Left cardiac atrium (tissue), 4 donors: ENCODE measurements around the gene ERBIN. TPM values are rescaled to one million over a fixed set of nuclear protein-coding genes. Genes with fewer than 3 reads are reported as not detected.
"Not testable (repeated sequence)": the region's sequence is repeated elsewhere in the genome, so short reads cannot be mapped to it uniquely, and the experiment has no call there.

ENCODE experiments used
- ATAC-seq, 2 donors: fragments of 200-7000 bp; cut with Tn5 transposase; one replicate each; pipeline ENCODE4 v1.9.1; 2020; ENCODE audit warnings: mild to moderate bottlenecking in 2 of 2, moderate library complexity in 2 of 2
- DNase-seq: peaks from one replicate; pipeline ENCODE4 v3.0.0-alpha.2; 2020
- intact Hi-C, 2 donors: fragments of 100-400 bp; cut with DNase I; formaldehyde crosslinking; loops; one replicate each; pipeline versions ENCODE4 v1.14.1 to v1.15.1; 2022 to 2023
- total RNA-seq, 2 donors: library from RNA; stranded (reverse); fragmentation: NEBNext Ultra II Directional; extraction: Animal tissue kit (Norgen Biotek cat#: 25700); gene quantifications; one replicate each; pipeline ENCODE4 v1.2.1, GENCODE V29; 2021
- donor health status: DM: no; HTN: yes; CAD: no.
- donor health status: DM: no; HTN: yes; CAD: no; lungs with severe emphysema.
- donor health status: DM: yes; HTN: yes; CAD: no.
- donor health status: Dilated cardiomyopathy.

Gene ERBIN
- total RNA-seq, 2 donors from 2014 or later: 39.9 to 40.2 TPM

DNA sequence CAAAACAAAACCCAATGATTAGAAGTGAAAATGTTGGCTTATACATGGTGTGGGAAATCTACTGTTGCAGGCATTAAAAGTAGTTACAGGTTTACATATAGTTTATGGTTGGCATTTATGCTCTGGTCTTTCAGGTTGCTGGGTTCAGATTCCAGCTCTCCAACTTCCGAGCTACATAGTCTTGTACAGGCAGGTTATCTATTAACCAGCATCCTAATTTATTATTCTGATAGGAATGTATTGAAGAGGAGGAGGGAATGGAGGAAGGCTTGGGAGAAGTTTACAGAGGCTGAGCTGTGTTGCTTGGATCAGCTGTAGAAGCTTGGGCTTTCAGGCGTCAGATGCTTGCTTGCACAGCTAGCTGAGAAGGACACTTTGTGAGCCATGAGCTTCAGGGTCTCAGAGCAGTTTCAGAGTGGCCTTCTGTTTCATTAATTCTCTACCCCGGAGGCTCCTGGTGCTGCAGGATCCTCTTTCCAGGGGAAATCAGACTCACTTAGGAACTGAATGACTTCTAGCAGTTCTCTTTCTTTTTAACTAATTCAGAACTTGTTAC is 11.7 kb upstream of the ERBIN start:
- intact Hi-C loops: no loop called here
- DNase-seq (no peak), ATAC-seq (no peak)

DNA sequence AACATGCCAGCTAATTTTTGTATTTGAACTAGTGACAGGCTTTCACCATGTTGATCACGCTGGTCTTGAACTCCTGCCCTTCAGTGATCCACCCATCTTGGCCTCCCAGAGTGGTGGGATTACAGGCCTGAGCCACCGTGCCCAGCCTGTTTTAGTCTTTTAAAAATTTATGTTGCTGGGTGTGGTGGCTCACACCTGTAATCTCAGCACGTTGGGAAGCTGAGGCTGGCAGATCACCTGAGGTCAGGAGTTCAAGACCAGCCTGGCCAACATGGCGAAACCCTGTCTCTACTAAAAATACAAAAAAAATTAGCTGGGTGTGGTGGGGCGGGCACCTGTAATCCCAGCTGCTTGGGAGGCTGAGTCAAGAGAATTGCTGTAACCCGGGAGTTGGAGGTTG is 10.7 kb upstream of the ERBIN start:
- ATAC-seq, intact Hi-C loops, DNase-seq: not testable (repeated sequence)

DNA sequence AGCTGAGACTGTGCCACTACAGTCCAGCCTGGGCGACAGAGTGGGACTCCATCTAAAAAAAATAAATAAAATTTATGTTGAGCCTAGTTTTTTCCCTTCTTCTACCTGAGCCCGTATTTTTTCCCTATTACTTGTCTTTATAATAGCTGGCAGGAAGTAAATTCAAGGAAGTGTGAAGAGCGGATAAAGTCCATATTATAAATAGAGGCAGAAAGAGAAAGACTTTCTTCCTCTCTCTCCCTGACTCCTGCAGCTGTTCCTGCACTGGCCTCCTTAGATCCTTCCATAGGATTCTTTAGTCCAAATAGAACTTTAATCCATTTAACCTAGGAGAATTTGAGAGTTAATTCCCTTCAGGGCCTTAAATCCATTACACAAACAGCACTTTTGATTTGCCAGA is 10.3 kb upstream of the ERBIN start:
- intact Hi-C loops: no loop called here
- DNase-seq (no peak), ATAC-seq (no peak)

DNA sequence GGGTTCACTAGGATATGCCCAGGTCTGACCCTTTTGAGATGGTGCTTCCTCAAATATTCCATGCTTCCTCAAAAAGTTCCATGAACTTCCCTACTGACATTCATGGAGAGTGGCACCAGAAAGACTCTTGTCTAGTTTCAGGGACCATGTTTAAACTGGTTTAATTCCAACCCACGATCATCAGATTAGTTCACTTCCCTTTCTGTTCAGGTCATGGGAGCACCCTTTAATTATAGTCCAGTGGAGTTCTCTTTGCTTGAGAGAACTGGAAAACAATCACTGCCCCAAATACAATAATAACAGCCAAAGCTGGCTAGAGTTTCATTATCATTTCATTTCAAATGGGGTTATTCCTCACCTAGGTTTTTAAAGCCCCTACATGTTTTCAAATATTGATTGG is 9.7 kb upstream of the ERBIN start:
- DNase-seq: no peak
- intact Hi-C loops: no loop called here
- ATAC-seq: no peak

DNA sequence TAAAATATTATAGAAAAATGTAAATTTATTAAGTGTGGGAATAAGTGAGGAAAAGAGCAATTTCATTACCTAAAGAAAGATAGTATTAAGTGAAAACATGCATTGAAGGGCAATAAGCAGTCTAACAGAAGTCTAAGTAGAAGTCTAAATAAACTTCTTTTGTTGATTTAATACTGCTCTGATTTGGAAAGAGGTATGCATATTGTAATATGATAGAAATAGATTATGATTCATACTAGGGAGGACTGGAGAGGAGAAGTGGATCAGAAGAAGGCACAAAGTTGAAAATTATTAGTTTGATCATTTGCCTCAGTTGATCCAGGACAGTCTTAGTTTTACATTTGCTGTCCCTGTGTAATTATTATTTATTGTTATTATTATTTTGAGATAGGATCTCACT is 6.6 kb upstream of the ERBIN start:
- ATAC-seq: no peak

DNA sequence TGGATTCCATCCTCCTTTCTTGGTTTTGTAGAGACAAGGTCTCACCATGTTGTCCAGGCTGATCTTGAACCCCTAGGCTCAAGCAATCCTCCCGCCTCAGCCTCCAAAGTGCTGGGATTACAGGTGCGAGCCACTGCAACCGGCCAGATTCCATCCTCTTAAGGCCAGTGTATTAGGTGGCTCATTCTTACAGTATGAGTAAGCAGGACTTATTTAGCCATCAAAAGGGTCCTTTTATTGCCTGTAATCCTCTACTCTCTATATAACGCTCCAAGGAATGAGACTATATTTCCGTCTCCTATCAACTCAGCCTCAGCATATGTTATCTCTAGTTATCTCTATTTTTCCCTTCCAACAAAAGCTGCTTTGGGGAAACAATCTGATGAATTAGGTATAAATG is 3.0 kb upstream of the ERBIN start:
- DNase-seq (no peak), ATAC-seq (no peak)
- intact Hi-C loops: no loop called here

More for the DNA sequence above, 6.6 kb upstream of the ERBIN start:
- intact Hi-C loops: no loop called here
- no peak for DNase-seq

DNA sequence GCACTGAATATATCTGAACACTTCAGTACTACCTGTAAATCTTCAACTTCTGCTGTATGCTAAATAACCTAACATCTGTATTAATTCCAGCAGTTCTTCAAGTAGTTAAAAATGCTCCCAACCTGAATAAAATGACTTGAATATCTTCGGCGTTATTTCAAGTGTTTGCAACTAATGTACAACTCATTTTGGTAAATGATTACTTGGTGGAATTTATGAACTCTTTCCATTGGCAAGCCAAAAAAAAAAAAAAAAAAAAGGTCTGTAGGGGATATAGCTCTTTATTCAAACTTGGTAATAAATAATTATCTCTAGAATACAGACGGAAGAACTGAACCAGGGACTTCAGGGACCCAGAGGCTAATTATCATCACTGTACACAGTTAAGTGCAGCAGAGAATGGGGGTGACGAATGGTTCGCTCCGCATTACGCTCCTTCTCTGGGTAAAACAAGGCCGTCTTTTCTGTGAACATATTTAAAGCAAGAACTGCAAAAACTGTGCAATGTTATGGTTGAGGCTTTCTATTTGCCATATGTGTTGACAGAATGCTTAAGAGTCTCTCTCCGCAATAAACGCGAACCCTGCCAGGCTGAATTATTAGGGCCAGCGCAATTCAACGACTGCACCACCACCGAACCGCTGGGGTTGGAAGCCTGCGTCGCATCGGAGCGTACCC is 1.9 kb upstream of the ERBIN start:
- intact Hi-C loops: loop anchor here in 1 of 2 donors (5.0 kb wide), 3 partner anchors 48 to 218 kb away; partner anchors contain the start of gene SREK1
- no peak for ATAC-seq
- DNase-seq: no peak

DNA sequence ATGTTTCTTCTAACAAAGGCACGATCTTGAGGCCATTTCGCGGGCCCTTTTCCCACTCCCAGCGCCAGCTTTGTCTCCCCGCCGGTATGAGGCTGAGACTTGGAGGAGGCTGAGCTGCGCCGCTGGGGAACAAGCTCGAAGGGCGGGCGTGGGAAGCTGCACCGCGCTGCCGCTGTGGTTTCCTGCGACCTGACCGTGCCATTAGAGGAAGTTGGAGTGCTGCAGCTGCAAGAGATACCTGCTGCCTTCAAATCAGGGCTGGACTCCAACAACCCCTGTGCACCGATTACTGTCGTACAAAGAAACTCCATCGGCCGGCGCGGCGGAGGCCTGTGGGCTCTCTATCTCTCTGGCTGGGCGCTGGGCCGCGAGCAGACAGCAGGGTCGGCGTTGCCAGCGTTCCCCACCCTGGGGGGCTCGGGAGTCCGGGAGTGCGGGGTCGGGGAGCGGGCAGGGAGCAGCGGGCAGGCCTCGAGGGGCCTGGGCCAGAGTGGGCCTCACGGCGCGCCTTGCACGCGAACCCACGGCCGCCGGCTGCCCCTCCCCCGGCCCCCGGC is 1.3 kb upstream of the ERBIN start:
- intact Hi-C loops: loop anchor here in 1 of 2 donors (5.0 kb wide), 3 partner anchors 47 to 217 kb away; partner anchors contain the start of gene SREK1
- ATAC-seq (peak; percentile 34 to 48), DNase-seq (peak; percentile 80)

DNA sequence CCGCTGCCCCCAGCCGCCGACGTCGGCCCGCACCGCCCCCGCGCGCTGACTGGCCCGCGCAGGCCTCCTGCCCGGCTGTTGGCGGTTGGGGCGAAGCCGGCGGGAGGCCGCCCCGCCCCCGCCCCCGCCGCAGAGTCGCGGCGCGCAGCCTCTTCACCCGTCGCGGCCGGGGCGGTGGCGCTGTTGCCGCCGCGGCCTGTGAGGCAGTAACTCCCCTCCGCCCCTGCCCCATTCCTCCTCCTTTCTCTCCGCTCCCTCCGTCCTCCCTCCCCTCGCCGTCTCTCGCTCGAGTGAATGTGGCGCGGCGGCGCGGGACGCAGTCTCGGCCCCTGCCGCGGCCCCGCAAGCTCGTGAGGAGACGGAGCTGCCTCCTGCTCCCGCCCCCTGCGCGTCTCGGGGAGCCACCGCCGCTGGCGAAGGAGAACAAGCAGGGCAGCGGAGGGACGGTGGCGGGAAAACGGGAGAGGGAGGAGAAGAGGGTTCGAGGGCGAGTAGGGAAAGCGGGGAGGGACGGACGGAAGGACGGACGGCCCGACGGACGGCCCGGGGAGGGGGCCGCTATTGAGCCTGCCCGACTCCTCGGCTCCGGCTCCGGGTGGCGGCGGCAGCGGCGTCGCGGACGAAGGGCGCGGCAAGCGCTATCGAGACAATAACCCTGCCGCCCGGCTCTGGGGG is 637 bp upstream of the ERBIN start:
- DNase-seq: peak; percentile 85
- ATAC-seq: peak; percentile 91
- intact Hi-C loops: loop anchor here in 1 of 2 donors (5.0 kb wide), 3 partner anchors 47 to 217 kb away; partner anchors contain the start of gene SREK1

DNA sequence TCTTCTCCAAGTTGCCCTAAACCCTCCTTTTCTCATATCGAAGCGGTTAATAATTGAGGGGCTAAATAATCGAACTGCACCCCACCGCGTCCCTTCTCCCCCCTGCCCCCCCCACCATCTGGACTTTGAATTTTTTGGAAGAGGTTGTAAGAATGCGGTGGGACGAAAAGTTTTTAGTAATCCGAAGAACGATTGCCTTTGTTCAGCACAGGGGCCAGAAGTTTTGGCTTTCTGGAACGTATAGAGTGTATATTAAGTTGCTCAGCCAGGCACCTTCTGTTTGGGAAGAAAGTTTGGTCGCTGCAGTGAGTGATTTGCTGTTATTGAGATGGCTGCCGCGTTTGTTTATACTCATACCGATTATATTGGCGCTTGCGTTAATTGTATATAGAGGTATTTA is 518 bp downstream of the ERBIN start:
- intact Hi-C loops: loop anchor here in 1 of 2 donors (5.0 kb wide), 3 partner anchors 45 to 215 kb away; partner anchors contain the start of gene SREK1
- ATAC-seq (no peak), DNase-seq (no peak)

DNA sequence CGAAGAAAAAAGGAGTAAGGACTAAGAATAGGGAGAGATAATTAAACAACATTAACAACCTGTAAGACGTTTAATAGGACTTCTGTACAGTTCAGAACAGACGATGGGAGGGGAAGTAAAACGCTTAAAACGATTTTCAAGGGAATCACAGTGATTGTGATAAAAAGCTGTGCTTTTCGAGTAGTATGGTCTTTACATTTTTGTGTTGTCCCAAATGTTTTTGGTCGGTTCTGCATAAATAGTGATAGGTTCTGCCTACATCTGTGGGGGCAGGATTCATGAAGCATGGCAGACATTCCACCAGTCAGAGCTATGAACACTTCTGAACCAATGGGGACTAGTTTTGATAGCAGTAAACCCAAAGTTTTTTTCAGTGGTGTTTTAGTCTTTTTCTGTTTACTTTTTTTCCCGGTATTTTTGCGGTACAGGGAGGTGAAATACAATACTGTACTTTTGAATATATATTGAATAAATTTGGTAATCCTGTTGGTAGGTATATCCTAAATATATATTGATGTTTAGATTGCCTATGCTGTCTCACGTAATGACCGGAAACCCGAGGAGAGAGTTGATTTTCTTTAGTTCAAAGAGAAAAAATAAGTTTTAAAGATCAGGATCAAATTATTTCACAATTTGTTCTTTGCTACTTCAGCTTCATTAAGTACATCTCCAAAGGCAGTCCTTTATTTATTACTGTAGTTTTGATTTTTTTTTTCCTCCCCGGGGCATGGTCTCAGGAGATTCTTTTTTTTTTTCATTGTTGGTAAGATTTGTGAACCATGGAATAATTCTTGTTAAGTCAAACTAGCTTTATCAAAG is 1.3 kb downstream of the ERBIN start:
- ATAC-seq (peak in 1 of 2 donors; percentile 22), DNase-seq (no peak)
- intact Hi-C loops: loop anchor here in 1 of 2 donors (5.0 kb wide), 3 partner anchors 45 to 215 kb away; partner anchors contain the start of gene SREK1

DNA sequence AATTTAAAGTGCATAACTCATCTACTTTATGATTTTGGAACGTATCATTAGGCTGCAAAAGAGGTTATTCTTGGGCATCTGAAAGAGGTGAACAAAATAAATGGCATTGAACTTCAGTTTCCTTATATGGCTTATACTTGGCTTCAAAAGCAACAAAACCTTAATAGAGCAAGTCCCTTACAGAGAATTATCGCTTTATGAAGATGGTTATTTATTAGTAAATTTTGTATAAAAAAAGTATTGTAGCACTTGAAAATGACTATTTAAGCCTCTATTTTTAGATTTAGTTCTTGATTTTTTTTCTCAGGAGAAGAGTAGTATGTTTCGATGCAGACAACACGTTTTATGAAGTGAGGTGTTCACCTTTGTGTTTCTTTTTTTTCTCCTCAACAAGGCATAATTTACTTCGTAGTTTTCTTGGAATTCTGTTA is 2.0 kb downstream of the ERBIN start:
- ATAC-seq: no peak

DNA sequence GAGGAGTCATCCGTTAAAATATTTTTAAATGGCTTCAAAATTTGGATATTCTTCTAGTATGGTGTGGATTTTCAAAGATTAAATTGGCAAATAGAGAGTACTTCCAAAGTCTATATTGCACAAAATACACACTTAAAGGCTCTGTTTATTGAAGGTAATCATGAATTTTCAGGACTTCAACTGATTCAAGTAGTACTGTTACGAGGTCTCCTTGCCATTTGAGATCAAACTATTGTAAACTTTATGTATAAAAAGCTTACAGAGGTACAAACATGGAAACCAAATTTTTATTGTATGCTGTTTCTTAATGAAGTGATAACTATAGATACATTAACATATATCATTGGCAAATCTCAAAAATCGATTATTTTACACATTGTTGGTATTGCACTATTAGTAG is 2.5 kb downstream of the ERBIN start:
- no peak for ATAC-seq
- intact Hi-C loops: loop anchor here in 1 of 2 donors (5.0 kb wide), 3 partner anchors 43 to 213 kb away; partner anchors contain the start of gene SREK1
- DNase-seq: no peak

More for the DNA sequence above, 2.0 kb downstream of the ERBIN start:
- intact Hi-C loops: loop anchor here in 1 of 2 donors (5.0 kb wide), 3 partner anchors 44 to 214 kb away; partner anchors contain the start of gene SREK1
- DNase-seq: no peak

DNA sequence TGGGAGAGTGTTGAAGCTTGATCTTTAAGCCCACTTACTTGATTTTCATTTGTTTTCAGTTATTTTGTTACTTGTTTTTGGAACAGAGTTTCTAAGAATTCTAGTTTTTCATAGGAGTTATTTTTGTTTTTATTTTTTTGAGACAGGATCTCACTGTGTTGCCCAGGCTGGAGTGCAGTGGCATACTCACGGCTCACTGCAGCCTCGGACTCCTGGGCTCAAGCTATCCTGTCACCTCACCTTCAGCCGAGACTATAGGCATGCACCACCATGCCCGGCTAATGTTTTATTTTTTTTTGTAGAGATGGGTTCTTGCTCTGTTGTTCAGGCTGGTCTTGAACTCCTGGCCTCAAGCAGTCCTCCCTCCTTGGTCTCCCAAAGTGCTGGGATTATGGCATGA is 6.3 kb downstream of the ERBIN start:
- ATAC-seq (no peak), DNase-seq (no peak)
- intact Hi-C loops: no loop called here

DNA sequence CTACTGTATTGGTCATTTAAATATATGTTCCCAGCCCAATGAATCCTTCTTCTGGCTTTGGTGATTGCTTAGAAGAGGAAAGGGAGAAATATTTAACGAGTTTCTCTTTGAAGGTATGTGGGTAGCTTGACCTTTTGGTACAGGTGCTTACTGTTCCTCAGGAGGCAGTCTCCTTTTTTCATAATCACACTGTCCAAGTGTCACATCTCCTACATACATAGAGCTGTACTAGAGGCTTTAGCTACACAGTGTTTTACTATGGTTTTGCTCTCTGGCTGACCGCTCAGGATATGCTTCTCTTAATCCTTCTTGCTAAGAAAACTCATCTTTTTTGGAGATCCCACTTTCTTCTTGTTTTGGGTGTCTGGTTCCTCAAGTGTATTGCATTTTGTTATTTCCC is 6.9 kb downstream of the ERBIN start:
- DNase-seq (no peak), ATAC-seq (peak in 1 of 2 donors; percentile 33)
- intact Hi-C loops: no loop called here

DNA sequence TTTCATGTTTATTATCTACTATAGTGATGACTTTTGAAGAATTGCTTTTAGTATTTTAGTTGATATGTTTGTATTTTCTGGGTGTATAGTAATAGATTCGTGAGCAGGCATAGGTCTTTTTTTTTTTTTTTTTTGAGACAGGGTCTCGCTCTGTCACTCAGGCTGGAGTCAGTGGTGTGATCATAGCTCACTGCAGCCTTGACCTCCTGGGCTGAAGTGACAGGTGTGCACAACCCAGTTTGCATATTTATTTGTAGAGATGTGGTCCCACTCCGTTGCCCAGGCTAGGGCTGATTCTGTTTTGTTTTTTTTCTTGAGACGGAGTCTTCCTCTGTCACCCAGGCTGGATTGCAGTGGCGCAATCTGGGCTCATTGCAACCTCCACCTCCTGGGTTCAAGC is 11.9 kb downstream of the ERBIN start:
- DNase-seq (no peak), ATAC-seq (no peak)
- intact Hi-C loops: no loop called here

DNA sequence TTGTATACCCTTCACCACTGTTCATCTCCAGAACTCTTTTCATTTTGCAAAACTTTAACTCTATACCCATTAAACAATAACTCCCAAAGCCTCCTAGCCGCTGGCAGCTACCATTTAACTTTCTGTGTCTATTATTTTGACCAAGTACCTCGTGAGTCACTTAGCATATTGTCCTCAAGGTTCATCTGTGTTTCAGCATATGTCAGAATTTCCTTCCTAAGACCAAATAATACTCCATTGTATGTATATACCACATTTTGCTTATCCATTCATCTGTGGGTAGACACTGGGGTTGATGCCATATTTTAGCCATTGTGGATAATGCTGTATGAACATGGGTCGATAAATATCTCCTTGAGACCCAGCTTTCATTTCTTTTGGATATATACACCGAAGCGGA is 17.4 kb downstream of the ERBIN start:
- DNase-seq (no peak), ATAC-seq (no peak)
- intact Hi-C loops: no loop called here

DNA sequence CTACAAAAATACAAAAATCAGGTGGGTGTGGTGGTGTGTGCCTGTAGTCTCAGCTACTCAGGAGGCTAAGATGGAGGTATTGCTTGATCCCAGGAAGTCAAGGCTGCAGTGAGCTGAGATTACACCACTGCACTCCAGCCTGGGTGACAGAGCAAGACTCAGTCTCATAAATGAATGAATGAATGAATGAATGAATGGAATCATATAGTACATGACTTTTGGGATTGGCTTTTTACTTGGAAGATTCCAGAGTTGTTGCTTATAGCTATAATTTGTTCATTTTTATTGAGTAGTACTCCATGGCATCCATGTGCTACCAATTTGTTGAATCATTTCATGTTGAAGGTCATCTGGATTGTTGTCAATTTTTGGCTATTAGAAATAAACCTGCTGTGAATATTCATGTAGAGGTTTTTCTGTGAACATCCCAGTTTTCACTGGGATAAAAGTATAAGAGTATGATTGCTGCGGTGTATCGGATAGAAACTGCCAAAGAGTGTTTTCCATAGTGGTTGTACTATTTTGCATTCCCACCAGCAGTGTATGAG is 19.9 kb downstream of the ERBIN start:
- intact Hi-C loops: no loop called here
- ATAC-seq: no peak
- DNase-seq: no peak
